ENCODE data around the gene TRIM28. TPM values are rescaled to one million over a fixed set of nuclear protein-coding genes. Genes with fewer than 3 reads are reported as not detected.

Gene TRIM28
- total and polyA plus RNA-seq, 2 donors (not counting 3 experiments of a cell fraction or from before 2014, with no cell fraction given), result 429 to 521 TPM

GRCh38 chr19:58555920-58556621 lies 12.2 kb downstream of the TRIM28 start:
- FAIRE-seq (no peak), DNase-seq (ENCODE audit: low read depth, low spot score) (no peak)
- no peaks in the 10 kb centered on the region for H3K9me3 ChIP-seq (replicated peaks; ENCODE audit: control insufficient read depth, insufficient read depth, low read length)
- H3K4me2 ChIP-seq (ENCODE audit: insufficient read depth, low read length), result no peak overlapping the region
- dilution Hi-C loops (cut with MboI; ENCODE audit: extremely low pct_ligation_motif_present, low sequenced_read_pairs) (no loop called here), intact Hi-C loops (cut with micrococcal nuclease) (loop anchor here (1.0 kb wide), 1 partner anchor 37 kb away; the partner anchor contains the start of gene ZBTB45)
- no peak overlapping the region for H3K4me3 ChIP-seq (replicated peaks in 1 of 3; ENCODE audit: insufficient read depth in 1 of 3, low read depth in 1 of 3, low read length in 3 of 3)
- H3K27ac ChIP-seq (ENCODE audit: insufficient read depth, low read depth, low read length), result no peak overlapping the region
- H2AFZ ChIP-seq (ENCODE audit: low read depth, low read length), result no peak overlapping the region
- POLR2A ChIA-PET, result interaction anchor here (3.1 kb wide), 1 partner anchor 12 kb away, joined by 17 read pairs; the partner anchor contains the start of gene TRIM28
- CTCF ChIA-PET, result interaction anchor here (1.1 to 3.7 kb wide), 4 partner anchors 17 to 42 kb away, joined by 3 to 60 read pairs (median 18); partner anchors contain the start of genes MZF1 and ZBTB45
- no peaks in the 10 kb centered on the region for H4K20me1 ChIP-seq (replicated peaks; ENCODE audit: control insufficient read depth, extremely low read depth, insufficient read depth, low read length)
- H3K79me2 ChIP-seq (ENCODE audit: control insufficient read depth, insufficient read depth, low read length), result peaks cover 23% of the 10 kb centered on the region
- peaks cover 11 to 24% of the 10 kb centered on the region in 2 experiments for H3K36me3 ChIP-seq (ENCODE audit: control insufficient read depth in 2 of 2, extremely low read depth in 1 of 2, insufficient read depth in 2 of 2, low read length in 2 of 2)
- TSS peak; percentile 1 for BruUV-seq (replicated peaks)
- no peaks in the 10 kb centered on the region for H3K27me3 ChIP-seq (ENCODE audit: control insufficient read depth in 2 of 2, insufficient read depth in 2 of 2, low read length in 2 of 2)
- peaks cover 34% of the 10 kb centered on the region for H3K4me1 ChIP-seq (ENCODE audit: control insufficient read depth, extremely low read depth, insufficient read depth, low read length)
- H3K9ac ChIP-seq (replicated peaks; ENCODE audit: extremely low read depth, insufficient read depth, low read length), result no peak overlapping the region
- TF ChIP-seq POLR2AphosphoS5 (IDR thresholded peaks at IDR 0.05; ENCODE audit: insufficient read depth, low read depth, low read length) (no peak), GATA2 (IDR thresholded peaks at IDR 0.05; ENCODE audit: insufficient read depth, insufficient read length, low read depth, low read length) (no peak), POLR2A (IDR thresholded peaks at IDR 0.05; ENCODE audit: low read depth, low read length) (no peak), EZH2 (IDR thresholded peaks at IDR 0.05; ENCODE audit: borderline replicate concordance, low read depth, low read length, severe bottlenecking) (no peak), MAX (IDR thresholded peaks at IDR 0.05; ENCODE audit: insufficient read depth, insufficient read length) (no peak)
- no peaks in the 10 kb centered on the region for H3K9me1 ChIP-seq (replicated peaks; ENCODE audit: control insufficient read depth, extremely low read depth, insufficient read depth, low read length)

GRCh38 chr19:58556622-58557220 lies 12.9 kb downstream of the TRIM28 start:
- BruUV-seq (replicated peaks), result no TSS peak
- Histone ChIP-seq H3K4me2 (ENCODE audit: insufficient read depth, low read length) (peak overlapping the region; percentile 81), H3K9ac (replicated peaks; ENCODE audit: extremely low read depth, insufficient read depth, low read length) (peak overlapping the region; percentile 92), H3K27ac (ENCODE audit: insufficient read depth, low read depth, low read length) (no peak overlapping the region), H4K20me1 (replicated peaks; ENCODE audit: control insufficient read depth, extremely low read depth, insufficient read depth, low read length) (no peaks in the 10 kb centered on the region), H2AFZ (ENCODE audit: low read depth, low read length) (no peak overlapping the region), H3K79me2 (ENCODE audit: control insufficient read depth, insufficient read depth, low read length) (peaks cover 23% of the 10 kb centered on the region), H3K9me3 (replicated peaks; ENCODE audit: control insufficient read depth, insufficient read depth, low read length) (no peaks in the 10 kb centered on the region), H3K4me1 (ENCODE audit: control insufficient read depth, extremely low read depth, insufficient read depth, low read length) (peaks cover 34% of the 10 kb centered on the region), H3K9me1 (replicated peaks; ENCODE audit: control insufficient read depth, extremely low read depth, insufficient read depth, low read length) (no peaks in the 10 kb centered on the region), H3K4me3 (replicated peaks in 1 of 3; ENCODE audit: insufficient read depth in 1 of 3, low read depth in 1 of 3, low read length in 3 of 3) (peak overlapping the region in 2 of 3 experiments; percentile 57 to 85), H3K36me3 (ENCODE audit: control insufficient read depth in 2 of 2, extremely low read depth in 1 of 2, insufficient read depth in 2 of 2, low read length in 2 of 2) (peaks cover 8 to 17% of the 10 kb centered on the region in 2 experiments), H3K27me3 (ENCODE audit: control insufficient read depth in 2 of 2, insufficient read depth in 2 of 2, low read length in 2 of 2) (peaks cover 4% of the 10 kb centered on the region in 2 experiments)
- FAIRE-seq (no peak), DNase-seq (ENCODE audit: low read depth, low spot score) (no peak)
- CTCF ChIA-PET, result interaction anchor here (2.3 kb wide), 1 partner anchor 37 kb away, joined by 14 read pairs; the partner anchor contains the start of gene ZBTB45
- TF ChIP-seq POLR2AphosphoS5 (IDR thresholded peaks at IDR 0.05; ENCODE audit: insufficient read depth, low read depth, low read length), result no peak
- no peak for TF ChIP-seq FOS (IDR thresholded peaks at IDR 0.05; ENCODE audit: borderline replicate concordance, insufficient read depth, low read length)
- TF ChIP-seq EZH2 (IDR thresholded peaks at IDR 0.05; ENCODE audit: borderline replicate concordance, low read depth, low read length, severe bottlenecking), result no peak
- no peak for TF ChIP-seq MYC (IDR thresholded peaks at IDR 0.05; ENCODE audit: low read depth, low read length)
- no peak for TF ChIP-seq POLR2A (IDR thresholded peaks at IDR 0.05; ENCODE audit: low read depth, low read length)
- no peak for TF ChIP-seq CTCF (IDR thresholded peaks at IDR 0.05; ENCODE audit: extremely low read depth in 1 of 2, insufficient read depth in 1 of 2, low read depth in 1 of 2, low read length in 2 of 2)
- TF ChIP-seq MAX (IDR thresholded peaks at IDR 0.05; ENCODE audit: insufficient read depth, insufficient read length), result no peak
- no peak for TF ChIP-seq JUN (IDR thresholded peaks at IDR 0.05; ENCODE audit: borderline replicate concordance, insufficient read depth, insufficient read length, low read depth)
- no peak for TF ChIP-seq GATA2 (IDR thresholded peaks at IDR 0.05; ENCODE audit: insufficient read depth, insufficient read length, low read depth, low read length)
- dilution Hi-C loops (cut with MboI; ENCODE audit: extremely low pct_ligation_motif_present, low sequenced_read_pairs), result no loop called here
- intact Hi-C loops (cut with micrococcal nuclease), result no loop called here
- POLR2A ChIA-PET, result no interaction called here
